ENCODE data around the gene PPP1R1A. TPM values are rescaled to one million over a fixed set of nuclear protein-coding genes. Genes with fewer than 3 reads are reported as not detected.

Gene PPP1R1A, protein sequence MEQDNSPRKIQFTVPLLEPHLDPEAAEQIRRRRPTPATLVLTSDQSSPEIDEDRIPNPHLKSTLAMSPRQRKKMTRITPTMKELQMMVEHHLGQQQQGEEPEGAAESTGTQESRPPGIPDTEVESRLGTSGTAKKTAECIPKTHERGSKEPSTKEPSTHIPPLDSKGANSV
- 10 to 100 TPM; 54.6 to 61.5 (median 60.7) TPM for polyA plus RNA-seq (ENCODE audit: insufficient read length in 3 of 3)
- long read RNA-seq, donor 1, transcript PPP1R1A-201 (7 exons, 1,826 nt) = major isoform, 31 of 31 reads
- long read RNA-seq, donor 1, partial matches to known transcripts = 0 of 31 reads
- long read RNA-seq, donor 1, other reads (novel, unspliced or antisense) = 0 of 31 reads
- long read RNA-seq, donor 2, transcript PPP1R1A-201 (7 exons, 1,826 nt) = major isoform, 31 of 31 reads
- long read RNA-seq, donor 2, partial matches to known transcripts = 0 of 31 reads
- long read RNA-seq, donor 2, other reads (novel, unspliced or antisense) = 0 of 31 reads
- long read RNA-seq, donor 3, transcript PPP1R1A-201 (7 exons, 1,826 nt) = major isoform, 26 of 26 reads
- long read RNA-seq, donor 3, partial matches to known transcripts = 0 of 26 reads
- long read RNA-seq, donor 3, other reads (novel, unspliced or antisense) = 0 of 26 reads
- long read RNA-seq, donor 4, transcript PPP1R1A-201 (7 exons, 1,826 nt) = major isoform, 35 of 35 reads
- long read RNA-seq, donor 4, partial matches to known transcripts = 0 of 35 reads
- long read RNA-seq, donor 4, other reads (novel, unspliced or antisense) = 0 of 35 reads
- long read RNA-seq, donor 5, transcript PPP1R1A-201 (7 exons, 1,826 nt) = major isoform, 24 of 29 reads
- long read RNA-seq, donor 5, partial matches to known transcripts = 5 of 29 reads
- long read RNA-seq, donor 5, other reads (novel, unspliced or antisense) = 0 of 29 reads
- long read RNA-seq, donor 6, transcript PPP1R1A-201 (7 exons, 1,826 nt) = major isoform, 26 of 26 reads
- long read RNA-seq, donor 6, partial matches to known transcripts = 0 of 26 reads
- long read RNA-seq, donor 6, other reads (novel, unspliced or antisense) = 0 of 26 reads
- long read RNA-seq, donor 7, transcript PPP1R1A-201 (7 exons, 1,826 nt) = major isoform, 30 of 39 reads
- long read RNA-seq, donor 7, partial matches to known transcripts = 9 of 39 reads
- long read RNA-seq, donor 7, other reads (novel, unspliced or antisense) = 0 of 39 reads
- long read RNA-seq, donor 8, partial matches to known transcripts = 0 of 1 reads
- long read RNA-seq, donor 8, other reads (novel, unspliced or antisense) = 0 of 1 reads
- long read RNA-seq, donor 9, transcript PPP1R1A-201 (7 exons, 1,826 nt) = major isoform, 36 of 41 reads
- long read RNA-seq, donor 9, partial matches to known transcripts = 5 of 41 reads
- long read RNA-seq, donor 9, other reads (novel, unspliced or antisense) = 0 of 41 reads
- long read RNA-seq, donor 10, transcript PPP1R1A-201 (7 exons, 1,826 nt) = major isoform, 35 of 41 reads
- long read RNA-seq, donor 10, partial matches to known transcripts = 5 of 41 reads
- long read RNA-seq, donor 10, other reads (novel, unspliced or antisense) = 0 of 41 reads
- long read RNA-seq, donor 11, transcript PPP1R1A-201 (7 exons, 1,826 nt) = major isoform, 23 of 34 reads
- long read RNA-seq, donor 11, partial matches to known transcripts = 11 of 34 reads
- long read RNA-seq, donor 11, other reads (novel, unspliced or antisense) = 0 of 34 reads
- long read RNA-seq, donor 12, transcript PPP1R1A-201 (7 exons, 1,826 nt) = major isoform, 32 of 32 reads
- long read RNA-seq, donor 12, partial matches to known transcripts = 0 of 32 reads
- long read RNA-seq, donor 12, other reads (novel, unspliced or antisense) = 0 of 32 reads
- long read RNA-seq, donor 13, transcript PPP1R1A-201 (7 exons, 1,826 nt) = major isoform, 17 of 17 reads
- long read RNA-seq, donor 13, partial matches to known transcripts = 0 of 17 reads
- long read RNA-seq, donor 13, other reads (novel, unspliced or antisense) = 0 of 17 reads
- long read RNA-seq, donor 14 = 0 reads
- long read RNA-seq, donor 15, transcript PPP1R1A-201 (7 exons, 1,826 nt) = major isoform, 34 of 34 reads
- long read RNA-seq, donor 15, partial matches to known transcripts = 0 of 34 reads
- long read RNA-seq, donor 15, other reads (novel, unspliced or antisense) = 0 of 34 reads
- long read RNA-seq, donor 16, transcript PPP1R1A-201 (7 exons, 1,826 nt) = major isoform, 29 of 29 reads
- long read RNA-seq, donor 16, partial matches to known transcripts = 0 of 29 reads
- long read RNA-seq, donor 16, other reads (novel, unspliced or antisense) = 0 of 29 reads

DNA sequence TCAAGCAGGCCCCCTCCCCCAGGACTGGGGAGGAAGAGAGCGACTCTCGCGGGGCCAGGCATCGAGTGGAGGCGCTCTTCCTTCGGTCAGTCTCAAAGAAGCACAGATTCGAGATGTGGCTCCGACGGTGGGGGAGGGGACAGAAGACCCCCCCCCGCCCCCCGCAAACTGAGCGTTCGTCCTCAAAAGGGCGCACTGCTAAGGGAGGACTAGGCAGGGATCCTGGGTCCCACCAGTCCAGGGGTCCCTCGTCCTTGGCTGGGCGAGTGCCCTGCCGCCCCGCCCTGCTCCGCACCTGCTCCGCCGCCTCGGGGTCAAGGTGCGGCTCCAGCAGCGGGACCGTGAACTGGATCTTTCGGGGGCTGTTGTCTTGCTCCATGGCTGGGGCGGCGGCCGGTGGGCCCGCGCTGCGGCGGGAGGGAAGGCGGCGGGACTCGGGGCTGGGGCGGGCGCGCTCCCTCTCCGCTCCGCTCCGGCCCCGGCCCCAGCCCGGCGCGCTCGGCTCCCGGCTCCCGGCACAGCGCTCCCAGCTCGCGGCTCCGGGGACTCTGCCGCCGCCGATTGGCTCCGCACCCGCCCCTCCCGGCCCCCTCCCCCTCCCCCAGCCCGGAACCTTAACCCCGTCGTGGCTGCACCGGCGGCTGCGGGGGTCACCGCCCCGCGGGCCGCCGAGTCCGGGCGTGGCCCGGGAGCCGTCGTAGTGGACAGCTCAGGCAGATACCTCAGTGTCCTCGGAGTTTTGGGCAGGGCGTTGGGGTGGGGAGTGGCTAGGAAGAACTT lies at the start of gene PPP1R1A:
PPP1R1A (minus strand) TSS at position 550 of the 780 bp plus-strand sequence; CDS start at position 379, 171 bp downstream.
- no peak for DNase-seq

GRCh38 chr12:54634795-54635194 lies 46.3 kb upstream of the PPP1R1A start, which contains the start of gene LACRT:
Gene LACRT (minus strand): TSS chr12:54634895. CDS start chr12:54634841, 54 bp downstream.
- DNase-seq = no peak

DNA sequence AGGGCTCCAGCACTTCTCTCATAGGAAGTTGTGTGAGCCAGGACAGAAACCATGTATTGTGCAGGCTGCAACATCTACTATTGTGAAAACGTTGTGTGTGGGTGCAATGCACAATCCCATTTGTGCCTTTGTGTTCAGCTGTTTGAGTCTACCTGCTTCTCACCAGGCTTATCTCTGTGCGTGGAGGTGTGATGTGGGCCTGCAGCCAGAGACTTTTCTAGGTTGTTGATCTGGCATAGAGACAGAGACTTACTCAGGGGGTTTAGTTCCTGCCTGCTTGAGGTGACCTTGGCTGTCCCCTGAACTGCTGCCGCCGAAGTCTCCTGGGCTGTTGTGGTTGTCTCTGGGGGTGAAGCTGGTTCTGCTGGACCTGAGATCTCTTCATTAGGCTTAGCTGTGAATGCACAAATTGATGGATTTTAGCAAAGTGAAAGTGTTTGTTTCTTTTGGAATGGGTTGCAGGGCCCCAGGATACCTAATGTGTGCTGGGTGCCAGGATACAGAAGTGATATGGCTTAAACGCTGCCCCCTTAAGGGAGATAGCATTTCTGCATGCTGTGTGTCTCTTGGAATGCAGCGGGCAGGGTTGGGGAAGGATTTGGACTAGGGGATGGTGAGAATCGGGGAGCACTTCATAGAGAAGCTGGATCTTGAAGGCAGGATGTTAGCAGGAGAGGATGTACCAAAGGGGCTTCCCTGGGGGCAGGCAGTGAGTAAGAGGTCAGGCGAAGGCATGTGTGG lies 43.7 kb upstream of the PPP1R1A start:
- DNase-seq = no peak

DNA sequence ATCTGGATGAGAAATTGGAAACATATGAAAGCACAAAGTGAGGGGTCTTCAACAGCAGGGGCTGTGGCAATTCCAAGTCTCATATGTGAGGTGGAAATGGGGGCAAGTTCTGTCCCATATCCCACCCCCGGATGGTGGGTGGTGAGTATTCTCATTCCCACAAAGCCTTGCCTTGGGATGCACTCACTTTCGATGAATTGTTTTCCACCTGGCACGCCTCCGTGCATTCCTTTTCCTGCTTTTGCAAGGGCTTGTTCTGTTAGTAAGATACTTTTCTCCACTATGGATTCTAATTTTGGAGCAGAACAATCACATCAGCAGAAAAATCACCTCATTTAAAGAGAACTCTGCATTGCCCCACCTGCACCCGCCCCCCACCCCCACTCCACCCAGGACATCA lies 43.1 kb upstream of the PPP1R1A start:
- DNase-seq = no peak

GRCh38 chr12:54629925-54630324 lies 41.5 kb upstream of the PPP1R1A start:
- DNase-seq = no peak

- DNase-seq = no peak
These were observed 39.9 kb upstream of the PPP1R1A start for GRCh38 chr12:54628186-54628846.

DNA sequence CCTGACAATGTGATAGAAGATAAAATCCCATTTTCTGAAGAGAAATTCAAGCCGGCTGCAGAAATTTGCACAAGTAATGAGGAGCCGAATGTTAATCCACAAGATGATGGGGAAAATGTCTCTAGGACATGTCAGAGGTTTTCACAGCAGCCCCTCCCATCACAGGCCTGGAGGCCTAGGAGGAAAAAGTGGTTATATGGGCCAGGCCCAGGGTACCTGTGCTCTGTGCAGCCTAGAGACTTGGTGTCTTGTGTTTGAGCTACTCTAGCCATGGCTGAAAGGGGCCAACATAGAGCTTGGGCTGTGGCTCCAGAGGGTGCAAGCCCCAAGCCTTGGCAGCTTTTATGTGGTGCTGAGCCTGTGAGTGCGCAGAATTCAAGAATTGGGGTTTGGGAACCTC lies 38.8 kb upstream of the PPP1R1A start:
- no peak for DNase-seq

DNA sequence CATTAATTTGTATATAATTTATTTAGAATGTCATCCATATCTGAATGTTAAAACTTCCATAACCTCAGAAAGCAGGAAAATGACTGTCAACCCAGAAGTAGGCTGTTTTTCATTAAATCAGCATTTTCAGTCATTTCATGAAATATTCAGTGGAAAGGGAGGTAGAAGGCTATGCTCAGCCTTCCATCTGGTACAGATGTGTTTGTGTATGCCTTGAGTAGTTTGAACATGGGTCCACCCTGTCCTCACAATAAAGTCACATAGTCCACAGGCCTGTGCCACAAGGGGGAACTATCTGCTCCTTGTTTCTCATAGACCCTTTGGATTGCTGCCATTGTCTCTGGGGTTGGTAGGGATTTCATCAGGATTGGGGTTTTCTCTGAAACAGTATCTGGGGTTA lies 37.1 kb upstream of the PPP1R1A start:
- no peak for DNase-seq

DNA sequence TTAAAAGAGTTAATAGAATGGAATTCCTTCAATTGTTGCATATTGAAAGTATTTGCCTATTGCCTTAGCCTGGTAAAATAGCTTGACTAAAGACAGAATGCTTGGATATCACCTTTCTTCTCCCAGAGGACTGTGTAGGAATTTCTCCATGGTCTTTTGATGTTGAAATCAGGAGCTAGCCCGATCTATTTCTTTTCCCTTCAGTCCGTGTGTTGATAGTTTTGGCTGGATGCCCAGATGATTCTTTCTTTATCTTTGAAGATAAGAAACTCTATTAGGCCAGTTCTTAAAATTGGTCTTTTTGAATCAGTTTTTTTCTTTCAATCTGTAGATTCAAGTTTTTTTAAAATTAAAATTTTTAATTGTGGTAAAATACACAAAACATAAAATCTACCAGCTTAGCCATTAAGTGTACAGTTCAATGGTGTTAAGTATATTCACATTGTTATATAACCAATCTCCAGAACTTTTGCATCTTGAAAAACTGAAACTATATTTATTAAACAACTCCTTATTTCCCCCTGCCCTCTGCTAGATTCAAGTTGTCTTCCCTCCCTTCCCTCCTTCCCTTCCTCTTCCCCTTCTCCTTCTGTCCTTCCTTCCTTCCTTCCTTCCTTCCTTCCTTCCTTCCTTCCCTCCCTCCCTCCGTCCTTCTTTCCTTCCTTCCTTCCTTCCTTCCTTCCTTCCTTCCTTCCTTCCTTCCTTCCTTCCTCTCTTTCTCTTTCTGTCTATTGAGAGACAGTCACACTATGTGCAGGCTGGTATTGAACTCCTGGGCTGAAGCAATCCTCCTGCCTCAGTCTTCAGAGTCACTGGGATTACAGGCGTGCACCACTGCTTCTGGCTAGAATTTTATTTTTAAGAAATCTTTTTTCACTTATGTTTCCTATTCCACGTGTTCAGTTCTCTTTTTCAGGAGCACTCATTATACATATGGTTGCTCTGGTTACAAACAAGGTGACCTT lies 36.1 kb upstream of the PPP1R1A start:
- peak; percentile 28 for DNase-seq

GRCh38 chr12:54622463-54623183 lies 34.2 kb upstream of the PPP1R1A start:
- DNase-seq = no peak

DNA sequence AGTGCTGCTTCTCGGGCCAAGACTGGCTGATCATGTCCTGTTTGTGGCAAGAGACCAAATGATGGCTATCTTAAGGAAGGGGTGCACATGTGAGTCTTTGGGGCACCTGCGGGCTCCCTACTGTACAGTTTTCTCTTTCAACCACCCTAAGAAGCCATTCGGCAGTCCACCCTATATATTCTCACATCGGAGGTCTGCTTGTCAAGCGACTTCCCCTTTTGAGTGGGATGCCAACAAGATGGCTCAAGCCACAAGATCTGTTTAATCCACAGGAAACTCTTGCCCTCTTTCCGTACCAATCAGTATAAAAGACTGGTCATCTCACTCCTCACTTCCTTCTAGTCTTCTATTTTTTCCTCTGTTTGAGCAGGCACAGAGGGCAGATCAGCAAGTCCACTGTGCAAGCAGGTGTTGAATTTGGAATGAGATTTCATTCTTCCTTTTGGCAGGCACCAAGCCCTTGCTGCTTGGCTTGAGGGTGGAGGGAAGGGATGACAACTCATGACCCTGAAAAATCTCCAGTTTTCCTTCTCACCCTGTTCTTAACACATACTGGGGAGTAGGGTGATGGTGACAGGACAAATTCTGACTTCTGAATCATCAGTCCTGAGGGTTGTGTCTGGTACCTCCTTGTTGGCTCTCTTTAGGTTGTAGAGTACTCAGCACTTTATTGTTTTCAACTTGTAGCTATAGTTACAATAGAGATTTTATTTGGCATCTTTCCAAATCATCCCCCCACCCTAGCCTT lies 28.6 kb upstream of the PPP1R1A start:
- DNase-seq = no peak

GRCh38 chr12:54612225-54612750 lies 23.8 kb upstream of the PPP1R1A start:
- DNase-seq = no peak

DNA sequence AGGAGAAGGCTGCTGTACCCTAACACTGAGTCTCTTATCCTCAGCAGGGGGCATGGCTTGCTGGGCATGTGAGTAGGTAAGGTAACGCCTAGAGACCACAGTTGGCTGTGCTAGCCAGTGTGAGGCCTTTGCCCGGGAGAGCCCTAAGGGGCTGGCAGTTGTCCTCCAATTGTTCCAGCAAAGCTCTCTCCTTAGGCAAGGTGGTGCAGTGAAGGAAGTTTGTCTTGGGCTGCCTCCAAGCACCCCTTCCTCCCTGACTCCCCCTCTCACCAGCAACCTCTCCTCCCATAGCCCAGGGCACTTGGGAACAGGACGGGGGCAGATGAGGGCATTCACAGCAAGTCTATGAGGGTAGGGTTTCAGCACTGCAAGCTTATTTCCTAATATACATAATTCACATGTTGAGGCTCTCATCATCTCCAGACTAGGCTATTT lies 23.3 kb upstream of the PPP1R1A start:
- DNase-seq = no peak

GRCh38 chr12:54608769-54609168 lies 20.3 kb upstream of the PPP1R1A start:
- DNase-seq = no peak
